ENCODE data around the gene SGPP1.

Gene SGPP1

GRCh38 chr14:63747846-63748245 is 20.0 kb upstream of the SGPP1 start:
- H3K4me3 ChIP-seq (ENCODE audit: low read length): no peak overlapping the region
- no peak for TF ChIP-seq CTCF (IDR thresholded peaks at IDR 0.05; ENCODE audit: insufficient read depth, low read depth, low read length, missing control alignments)
- DNase-seq (ENCODE audit: low read depth): no peak

GRCh38 chr14:63745858-63746425 is 18.1 kb upstream of the SGPP1 start:
- TF ChIP-seq CTCF (IDR thresholded peaks at IDR 0.05; ENCODE audit: insufficient read depth, low read depth, low read length, missing control alignments): no peak
- DNase-seq (ENCODE audit: low read depth): no peak
- H3K4me3 ChIP-seq (ENCODE audit: low read length): no peak overlapping the region

GRCh38 chr14:63745272-63745671 is 17.4 kb upstream of the SGPP1 start:
- DNase-seq (ENCODE audit: low read depth): no peak
- no peak overlapping the region for H3K4me3 ChIP-seq (ENCODE audit: low read length)
- no peak for TF ChIP-seq CTCF (IDR thresholded peaks at IDR 0.05; ENCODE audit: insufficient read depth, low read depth, low read length, missing control alignments)

- H3K4me3 ChIP-seq (ENCODE audit: low read length): no peak overlapping the region
- no peak for TF ChIP-seq CTCF (IDR thresholded peaks at IDR 0.05; ENCODE audit: insufficient read depth, low read depth, low read length, missing control alignments)
- DNase-seq (ENCODE audit: low read depth): no peak
Measured at GRCh38 chr14:63737582-63738006, 9.7 kb upstream of the SGPP1 start.

- no peak overlapping the region for H3K4me3 ChIP-seq (ENCODE audit: low read length)
- DNase-seq (ENCODE audit: low read depth): peak; percentile 15
- TF ChIP-seq CTCF (IDR thresholded peaks at IDR 0.05; ENCODE audit: insufficient read depth, low read depth, low read length, missing control alignments): no peak
Measured at GRCh38 chr14:63735720-63736119, 7.9 kb upstream of the SGPP1 start.

DNA sequence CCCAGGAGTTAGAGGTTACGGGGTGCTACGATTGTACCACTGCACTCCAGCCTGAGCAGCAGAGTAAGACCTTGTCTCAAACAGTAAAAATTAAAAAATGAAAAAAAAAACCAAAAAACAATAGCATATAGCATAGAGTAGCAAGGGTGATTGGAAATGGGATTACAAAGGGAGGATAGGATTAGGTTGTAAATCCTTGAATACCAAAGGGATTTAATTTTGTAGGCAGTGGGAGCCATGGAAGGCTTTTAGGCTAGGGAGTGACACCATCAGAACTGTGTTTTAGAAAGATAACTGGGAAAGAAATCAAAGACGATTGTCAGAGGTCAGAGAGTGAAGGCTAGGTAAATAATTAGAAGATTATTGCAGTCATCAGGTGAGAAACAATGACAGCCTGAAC is 2.8 kb upstream of the SGPP1 start:
- DNase-seq (ENCODE audit: low read depth): no peak
- TF ChIP-seq CTCF (IDR thresholded peaks at IDR 0.05; ENCODE audit: insufficient read depth, low read depth, low read length, missing control alignments): no peak
- H3K4me3 ChIP-seq (ENCODE audit: low read length): no peak overlapping the region

DNA sequence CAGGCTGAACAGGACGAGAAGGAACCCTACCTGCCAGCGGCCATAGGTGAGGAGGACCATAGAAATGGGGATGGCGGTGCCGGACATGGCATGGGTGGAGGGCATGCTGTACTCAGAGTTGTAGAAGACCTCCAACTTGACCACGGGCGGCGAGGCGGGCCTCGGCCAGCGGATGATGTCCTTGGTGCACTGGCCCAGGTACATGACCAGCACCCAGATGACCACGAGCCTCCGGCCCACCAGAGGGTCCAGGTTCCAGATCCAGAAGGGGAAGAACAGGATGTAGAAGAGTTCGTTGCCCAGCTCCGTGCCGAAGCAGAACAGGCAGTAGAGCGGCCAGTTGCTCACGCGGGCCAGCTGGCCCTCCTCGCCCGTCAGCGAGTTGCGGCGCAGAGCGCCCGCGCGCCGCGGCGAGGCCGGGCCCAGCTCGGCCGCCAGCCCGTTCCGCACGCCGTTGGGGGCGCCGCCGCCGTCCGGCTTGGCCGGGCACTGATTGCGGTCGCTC is 582 bp downstream of the SGPP1 start:
- TF ChIP-seq CTCF (IDR thresholded peaks at IDR 0.05; ENCODE audit: insufficient read depth, low read depth, low read length, missing control alignments): no peak
- DNase-seq (ENCODE audit: low read depth): peak; percentile 40
- peak overlapping the region; percentile 94 for H3K4me3 ChIP-seq (ENCODE audit: low read length)
